GM19395 (cell line): Measurements from ENCODE around the gene HOXA4.

Experiments used
- ATAC-seq: cut with Tn5 transposase; IDR thresholded peaks from one replicate; pipeline ENCODE4 v1.9.1; 2021; ENCODE audit warnings: mild to moderate bottlenecking, moderate library complexity; ENCODE audit not compliant: unreplicated experiment

Gene HOXA4

DNA sequence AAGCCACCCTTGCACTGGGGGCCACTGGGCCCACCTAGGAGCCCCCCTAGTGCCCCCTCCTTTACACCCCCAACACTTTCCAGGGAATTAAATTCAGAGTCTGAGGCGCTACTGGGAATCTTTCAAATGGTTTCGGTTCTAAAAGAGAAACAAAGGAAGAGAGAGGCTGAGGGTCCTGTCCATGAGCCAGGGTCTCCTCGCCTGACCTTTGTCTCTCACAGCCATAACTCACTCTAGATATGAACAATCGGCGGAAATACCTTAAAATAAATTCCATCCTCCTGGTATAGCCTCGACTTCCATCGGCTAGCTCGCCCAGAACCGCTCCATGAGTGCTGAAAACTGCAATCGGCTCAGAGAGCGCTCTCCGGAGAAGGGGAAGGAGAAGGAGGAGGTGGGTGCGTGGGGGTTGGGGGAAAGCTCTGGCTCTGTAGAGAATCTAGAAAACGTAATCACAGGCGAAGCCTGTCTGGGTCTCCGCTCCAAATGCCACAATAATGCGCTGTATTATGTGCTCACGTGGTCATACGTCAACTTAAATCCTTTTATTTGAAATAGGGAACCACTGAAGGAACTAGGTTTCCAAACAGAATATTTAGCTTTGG is 12.6 kb downstream of the HOXA4 start:
- no peak for ATAC-seq

- no peak for ATAC-seq
These were observed 13.3 kb downstream of the HOXA4 start for GRCh38 chr7:27116962-27117886.

DNA sequence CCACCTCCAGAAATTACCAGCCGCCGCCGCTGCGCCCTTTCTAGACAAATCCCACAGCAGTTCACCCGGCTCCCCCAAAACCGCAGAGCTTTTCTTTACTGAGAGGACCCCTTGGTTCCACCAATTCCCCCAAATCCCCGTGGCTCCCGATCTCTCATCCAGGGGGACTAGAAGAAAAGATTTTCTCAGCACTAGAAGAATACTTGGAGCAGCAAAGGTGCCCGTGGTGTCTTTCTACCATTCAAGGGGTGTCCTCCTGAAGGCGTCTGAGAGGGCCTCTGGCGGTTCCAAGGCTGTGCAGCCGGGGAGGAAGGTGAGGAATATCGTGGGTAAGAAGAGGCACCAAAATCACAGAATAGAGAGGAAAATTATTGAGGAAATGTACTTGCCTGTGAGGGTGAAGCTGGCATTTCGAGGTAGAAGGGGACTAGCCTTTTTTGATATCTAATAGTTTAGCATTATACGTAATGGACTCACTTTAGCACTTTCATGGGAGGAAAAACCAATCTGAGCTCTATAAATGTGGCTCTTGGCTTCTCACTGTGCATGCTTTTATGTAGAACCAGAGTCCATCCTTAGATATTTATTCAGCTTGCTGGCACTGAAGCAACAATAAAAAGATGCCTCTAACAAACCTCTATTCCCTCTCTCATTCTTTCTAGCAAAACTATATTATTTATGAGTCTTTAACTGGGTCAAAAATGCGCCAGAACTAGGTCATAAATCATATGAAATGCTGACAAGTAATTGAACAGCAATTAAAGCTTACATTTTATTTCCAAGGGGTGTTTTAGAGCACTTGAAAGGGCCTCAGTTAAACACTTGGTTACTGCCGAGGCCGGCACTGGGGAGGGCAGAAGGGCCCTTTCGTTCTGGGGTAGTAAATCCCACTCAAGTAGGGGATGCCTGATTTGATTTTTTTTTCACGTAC is 14.3 kb downstream of the HOXA4 start:
- ATAC-seq: no peak

DNA sequence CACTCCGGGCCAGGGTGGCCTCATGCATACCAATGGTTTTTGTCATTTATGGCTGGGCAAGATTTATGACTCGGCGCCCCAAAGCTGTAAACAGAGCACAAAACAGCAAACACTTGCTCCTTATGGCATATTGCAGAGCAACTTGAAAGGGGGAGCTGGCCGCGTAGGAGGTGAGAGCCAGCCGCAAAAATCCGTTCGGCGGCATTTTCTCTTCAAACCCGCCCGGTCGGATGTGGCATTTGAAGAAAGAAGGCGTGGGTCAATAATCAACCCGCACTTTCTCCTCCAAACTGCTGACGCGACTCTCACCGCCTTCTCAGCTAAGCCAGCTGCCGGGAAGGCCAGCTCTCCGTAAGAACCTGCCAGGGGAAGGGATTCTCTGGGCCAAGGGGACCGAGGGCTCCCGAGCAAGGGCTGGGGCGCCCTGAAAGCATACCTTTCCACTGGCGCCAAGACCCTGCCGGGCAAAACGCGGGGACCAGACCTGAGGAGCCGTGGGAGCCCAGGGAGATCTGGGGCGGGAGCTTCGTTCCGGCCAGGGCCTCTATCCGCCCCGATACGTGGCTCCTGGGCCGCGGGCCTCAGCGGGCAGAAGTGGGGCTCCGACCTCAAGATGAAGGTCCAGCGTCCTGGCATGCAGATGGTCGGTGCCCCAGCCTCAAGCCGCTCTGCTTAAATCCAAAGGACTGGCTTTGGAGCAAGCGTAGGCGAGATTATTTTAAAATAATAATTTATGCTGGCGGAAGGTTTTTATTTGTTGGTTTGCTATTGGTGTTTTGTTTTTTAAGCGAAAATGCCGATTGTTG is 15.1 kb downstream of the HOXA4 start:
- no peak for ATAC-seq

DNA sequence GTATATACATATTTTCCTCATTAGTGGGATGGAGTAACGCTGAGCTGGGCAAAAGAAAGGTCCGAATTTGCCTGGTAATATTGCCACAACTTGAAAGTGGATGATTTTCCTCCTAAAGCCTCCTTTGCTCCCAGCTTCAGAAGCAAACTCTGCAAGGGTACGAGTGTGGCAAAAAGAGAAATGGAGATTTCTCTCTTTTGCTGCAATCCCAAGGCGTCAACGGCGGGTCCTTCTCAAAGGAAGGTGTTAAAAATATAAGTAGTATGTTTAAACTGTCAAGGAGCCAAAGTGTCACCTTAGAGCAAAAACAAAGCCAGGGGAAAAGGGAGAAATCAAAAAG is 15.7 kb downstream of the HOXA4 start:
- no peak for ATAC-seq

GRCh38 chr7:27113991-27114769 is 16.4 kb downstream of the HOXA4 start:
- no peak for ATAC-seq

DNA sequence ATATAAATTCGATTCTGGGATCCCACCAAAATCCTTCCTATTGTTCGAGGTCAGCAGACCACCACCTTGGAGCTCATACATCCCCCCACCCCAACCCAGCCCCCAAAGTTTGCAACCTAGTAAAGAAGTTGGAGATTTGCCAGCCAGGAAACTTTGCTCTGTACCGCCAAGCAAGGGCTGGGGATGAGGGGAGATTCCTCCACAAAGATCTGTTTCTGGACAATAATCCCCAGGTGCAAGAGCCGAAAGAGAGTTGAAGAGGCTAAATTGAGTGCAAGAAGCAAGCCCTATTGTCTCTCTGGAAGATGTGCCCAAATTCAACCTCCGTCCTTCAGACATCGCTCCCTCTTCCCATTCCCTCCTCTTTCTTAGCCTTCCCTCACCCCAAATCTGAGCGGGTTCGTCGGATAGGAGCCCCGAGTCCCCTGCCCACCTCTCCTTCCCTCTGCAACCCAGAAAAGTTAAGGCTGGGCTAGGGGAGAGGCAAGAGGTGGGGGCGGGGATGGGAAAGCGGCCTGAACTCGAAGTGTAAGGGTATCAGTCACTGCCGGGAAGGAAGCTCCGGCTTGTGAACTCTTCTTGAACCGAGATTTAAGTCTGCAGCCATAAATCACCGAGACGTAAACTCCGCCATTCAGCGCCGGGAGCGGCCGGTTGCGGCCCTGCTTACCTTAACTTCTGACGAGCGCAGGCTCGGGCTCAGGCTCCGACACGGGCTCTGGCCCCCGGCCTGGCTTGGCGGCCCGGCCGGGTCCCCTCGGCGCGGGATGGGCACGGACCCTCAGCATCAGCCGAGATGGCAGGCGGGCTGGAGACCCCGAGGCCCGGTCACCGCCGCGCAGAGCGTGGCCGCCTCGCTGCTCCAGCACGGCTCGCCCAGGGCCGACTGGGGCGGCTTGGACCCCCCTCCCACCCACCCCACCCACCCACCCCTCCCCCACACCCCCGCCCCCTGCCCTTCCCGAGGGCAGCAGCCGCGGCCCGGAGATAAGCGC is 17.3 kb downstream of the HOXA4 start:
- no peak for ATAC-seq

- no peak for ATAC-seq
These were observed 18.2 kb downstream of the HOXA4 start for GRCh38 chr7:27112361-27112760.

- no peak for ATAC-seq
These were observed 18.7 kb downstream of the HOXA4 start for GRCh38 chr7:27111751-27112277.

GRCh38 chr7:27111042-27111750 is 19.4 kb downstream of the HOXA4 start:
- ATAC-seq: no peak

GRCh38 chr7:27110186-27111031 is 20.1 kb downstream of the HOXA4 start:
- no peak for ATAC-seq

GRCh38 chr7:27109466-27110185 is 20.9 kb downstream of the HOXA4 start:
- ATAC-seq: no peak

DNA sequence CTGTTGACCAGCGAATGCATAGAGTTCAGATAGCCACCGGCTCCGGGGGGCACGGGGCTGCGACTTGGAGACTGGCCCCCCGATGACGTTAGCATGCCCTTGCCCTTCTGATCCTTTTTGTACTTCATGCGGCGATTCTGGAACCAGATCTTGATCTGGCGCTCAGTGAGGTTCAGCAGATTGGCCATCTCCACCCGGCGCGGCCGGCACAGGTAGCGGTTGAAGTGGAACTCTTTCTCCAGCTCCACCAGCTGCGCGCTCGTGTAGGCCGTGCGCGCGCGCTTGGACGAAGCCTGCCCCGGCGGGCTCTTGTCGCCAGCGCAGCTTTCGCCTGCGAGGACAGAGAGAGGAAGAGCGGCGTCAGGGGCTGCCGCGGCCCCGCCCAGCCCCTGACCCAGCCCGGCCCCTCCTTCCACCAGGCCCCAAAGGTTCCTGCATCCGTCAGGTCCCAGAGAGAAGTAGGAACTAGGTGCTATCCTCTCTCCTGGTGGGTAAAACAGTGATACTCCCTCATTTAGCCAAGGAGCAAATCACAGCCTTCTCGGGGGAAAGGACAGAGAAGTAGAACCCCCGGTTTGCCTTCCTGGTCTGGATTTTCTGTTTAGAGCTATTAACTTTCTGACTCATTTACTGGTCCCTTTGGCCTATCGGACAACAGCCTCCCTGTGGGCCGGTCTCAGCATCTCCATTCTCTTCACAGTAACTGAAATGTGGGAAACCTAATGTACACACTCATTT is 22.0 kb downstream of the HOXA4 start:
- no peak for ATAC-seq

DNA sequence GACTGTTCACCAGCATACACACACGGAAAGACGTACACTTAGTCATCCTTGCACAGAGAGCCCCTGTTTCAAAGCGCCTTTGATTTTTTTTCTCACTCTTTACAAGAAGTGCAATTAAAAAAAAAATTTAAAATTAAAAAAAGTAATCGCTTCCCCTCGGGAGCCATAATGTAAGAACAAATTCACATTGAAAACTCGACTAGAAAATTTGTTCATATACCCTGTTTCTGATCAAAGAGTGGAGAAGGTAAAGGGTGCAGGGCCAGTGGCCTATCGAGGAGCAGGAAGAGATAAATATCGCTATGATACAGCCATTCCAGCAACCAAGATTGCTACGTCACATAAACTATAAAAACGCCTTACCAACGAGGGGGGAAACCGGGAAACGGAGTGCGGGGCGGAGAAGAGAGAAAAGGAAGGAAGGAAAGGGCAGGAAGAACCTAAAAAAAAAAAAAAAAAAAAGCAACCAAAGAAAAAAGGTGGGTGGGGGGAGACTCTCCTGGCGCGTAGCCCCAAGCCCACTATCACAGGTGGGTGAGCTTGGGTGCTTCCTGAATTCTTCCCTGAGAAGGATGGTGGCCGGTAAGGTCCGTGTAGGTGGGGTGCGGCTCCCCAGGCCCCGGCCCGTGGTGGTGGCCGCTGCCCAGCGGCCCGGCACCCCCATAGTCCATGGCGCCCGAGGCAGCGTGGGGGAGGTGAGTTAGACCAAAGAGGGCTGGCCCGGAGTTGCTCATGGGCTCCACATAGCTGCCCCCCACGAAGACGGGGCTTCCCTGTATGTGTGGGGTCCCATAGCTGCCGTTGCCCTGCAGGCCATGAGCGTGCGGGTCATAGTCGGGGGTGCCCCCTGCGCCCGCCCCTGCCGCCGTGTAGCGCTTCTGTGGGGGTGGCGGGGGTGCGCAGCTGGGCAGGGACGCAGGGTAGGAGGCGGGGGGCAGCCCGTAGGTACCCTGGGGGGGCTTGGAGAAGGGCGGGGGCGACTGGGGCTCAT is 22.9 kb downstream of the HOXA4 start:
- ATAC-seq: no peak
